ENCODE data around the gene PECR. TPM values are rescaled to one million over a fixed set of nuclear protein-coding genes. Genes with fewer than 3 reads are reported as not detected.

The PECR gene
- total and polyA plus RNA-seq, 9 donors = 7.0 to 15.0 (median 11.5) TPM

DNA sequence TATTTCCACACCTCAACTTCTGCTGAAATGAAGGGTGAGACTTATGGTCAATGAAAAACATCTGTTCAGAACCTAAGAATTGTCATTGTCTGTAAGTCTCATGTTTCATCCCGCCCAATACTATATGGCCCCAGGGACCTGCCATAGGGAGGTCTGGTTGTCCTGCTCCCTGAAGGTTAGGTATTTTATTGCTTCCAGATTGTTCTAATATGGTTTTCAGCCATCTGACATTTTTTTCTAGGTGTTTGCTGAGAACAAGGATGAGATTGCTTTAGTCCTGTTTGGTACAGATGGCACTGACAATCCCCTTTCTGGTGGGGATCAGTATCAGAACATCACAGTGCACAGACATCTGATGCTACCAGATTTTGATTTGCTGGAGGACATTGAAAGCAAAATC, 34.8 kb upstream of the PECR start:
- no peaks in the 10 kb centered on the region for H3K27me3 ChIP-seq
- no peak overlapping the region for H3K4me3 ChIP-seq
- no peak for DNase-seq
- H3K27ac ChIP-seq = no peak overlapping the region
- no peak for TF ChIP-seq EP300 (IDR thresholded peaks at IDR 0.05)
- intact Hi-C loops (cut with DNase I) = no loop called here
- WGBS, 3 donors = 97 to 100% (median 100%) methylated on average over 1 of the region's 1 CpG
- H3K4me1 ChIP-seq (ENCODE audit: insufficient read depth) = no peaks in the 10 kb centered on the region
- H3K9me3 ChIP-seq = no peaks in the 10 kb centered on the region
- no peaks in the 10 kb centered on the region for H3K36me3 ChIP-seq

DNA sequence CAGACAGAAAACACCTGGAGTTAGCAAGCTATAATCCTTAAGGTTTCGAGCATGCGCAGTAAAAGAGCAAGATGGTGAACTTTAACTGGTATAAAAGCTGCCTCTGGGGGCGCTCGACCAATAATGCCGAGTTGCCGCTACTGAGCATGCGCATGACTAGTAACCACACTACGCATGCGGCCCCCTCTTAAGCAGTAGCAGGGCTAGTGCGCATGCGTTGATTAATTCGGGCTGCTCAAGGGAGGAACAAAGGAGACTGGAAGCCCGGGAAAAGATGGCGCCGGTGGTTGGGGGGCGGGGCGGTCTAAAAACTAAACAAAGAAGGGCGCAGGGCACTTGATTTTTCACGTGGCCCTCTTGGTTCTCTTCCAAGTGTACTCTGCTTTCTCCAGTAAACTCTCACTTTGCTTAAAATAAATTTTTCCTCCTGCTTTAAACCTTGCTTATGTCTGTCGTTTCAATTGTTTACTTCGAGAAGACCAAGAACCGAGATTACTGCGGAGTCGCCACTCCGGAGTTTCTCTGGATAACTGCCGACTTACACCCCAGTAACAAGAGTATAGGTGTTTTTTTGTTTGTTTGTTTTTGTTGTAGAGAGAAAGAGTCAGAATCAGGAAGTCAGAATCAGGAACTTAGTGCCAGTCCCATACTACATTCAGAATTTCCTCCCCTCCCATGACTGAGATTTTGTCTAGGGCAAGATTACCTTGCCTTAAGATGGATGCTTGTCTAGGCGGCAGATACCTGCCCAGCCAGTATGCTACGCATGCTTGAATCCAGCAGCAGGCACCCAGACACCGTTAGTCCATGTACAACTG, 33.3 kb upstream of the PECR start:
- WGBS, 3 donors = 2 to 4% (median 4%) methylated on average over 29 of the region's 29 CpGs
- H3K4me3 ChIP-seq = peak overlapping the region; percentile 50
- peak; percentile 98 to 99 (median 98) for DNase-seq
- H3K27me3 ChIP-seq = no peaks in the 10 kb centered on the region
- TF ChIP-seq, protein P1, sequence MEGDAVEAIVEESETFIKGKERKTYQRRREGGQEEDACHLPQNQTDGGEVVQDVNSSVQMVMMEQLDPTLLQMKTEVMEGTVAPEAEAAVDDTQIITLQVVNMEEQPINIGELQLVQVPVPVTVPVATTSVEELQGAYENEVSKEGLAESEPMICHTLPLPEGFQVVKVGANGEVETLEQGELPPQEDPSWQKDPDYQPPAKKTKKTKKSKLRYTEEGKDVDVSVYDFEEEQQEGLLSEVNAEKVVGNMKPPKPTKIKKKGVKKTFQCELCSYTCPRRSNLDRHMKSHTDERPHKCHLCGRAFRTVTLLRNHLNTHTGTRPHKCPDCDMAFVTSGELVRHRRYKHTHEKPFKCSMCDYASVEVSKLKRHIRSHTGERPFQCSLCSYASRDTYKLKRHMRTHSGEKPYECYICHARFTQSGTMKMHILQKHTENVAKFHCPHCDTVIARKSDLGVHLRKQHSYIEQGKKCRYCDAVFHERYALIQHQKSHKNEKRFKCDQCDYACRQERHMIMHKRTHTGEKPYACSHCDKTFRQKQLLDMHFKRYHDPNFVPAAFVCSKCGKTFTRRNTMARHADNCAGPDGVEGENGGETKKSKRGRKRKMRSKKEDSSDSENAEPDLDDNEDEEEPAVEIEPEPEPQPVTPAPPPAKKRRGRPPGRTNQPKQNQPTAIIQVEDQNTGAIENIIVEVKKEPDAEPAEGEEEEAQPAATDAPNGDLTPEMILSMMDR (IDR thresholded peaks at IDR 0.05) = peak; percentile 87 to 95 (median 94)
- TF ChIP-seq EP300 (IDR thresholded peaks at IDR 0.05) (no peak), POLR2A (IDR thresholded peaks at IDR 0.05) (no peak)
- intact Hi-C loops (cut with DNase I) = no loop called here
- no peaks in the 10 kb centered on the region for H3K9me3 ChIP-seq
- peaks cover 2% of the 10 kb centered on the region for H3K4me1 ChIP-seq (ENCODE audit: insufficient read depth)
- no peaks in the 10 kb centered on the region for H3K36me3 ChIP-seq
- H3K27ac ChIP-seq = peak overlapping the region; percentile 59 to 71

DNA sequence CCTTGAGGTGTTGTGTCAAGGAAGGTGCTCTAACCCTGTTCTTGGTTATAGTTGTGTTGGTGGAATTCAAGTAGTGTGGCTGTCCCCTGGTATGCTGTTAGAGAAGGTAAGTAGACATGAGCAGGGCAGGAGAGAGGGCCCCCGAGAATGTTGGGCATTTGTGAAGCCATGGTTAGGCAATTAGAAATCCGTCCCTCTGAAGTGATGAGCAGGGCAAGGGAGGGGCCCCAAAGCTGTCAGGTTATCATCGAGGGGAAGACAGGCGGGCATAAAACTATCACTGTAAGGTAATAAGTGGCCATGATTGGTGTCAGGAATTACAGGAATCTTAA, 32.7 kb upstream of the PECR start:
- Histone ChIP-seq H3K9me3 (no peaks in the 10 kb centered on the region), H3K4me1 (ENCODE audit: insufficient read depth) (peaks cover 2% of the 10 kb centered on the region), H3K27me3 (no peaks in the 10 kb centered on the region), H3K27ac (no peak overlapping the region), H3K36me3 (no peaks in the 10 kb centered on the region), H3K4me3 (no peak overlapping the region)
- intact Hi-C loops (cut with DNase I) = no loop called here
- DNase-seq = peak in 1 of 5 donors; percentile 29
- WGBS, 3 donors = 30 to 32% (median 30%) methylated on average over 4 of the region's 4 CpGs
- no peak for TF ChIP-seq POLR2A (IDR thresholded peaks at IDR 0.05)
- no peak for TF ChIP-seq EP300 (IDR thresholded peaks at IDR 0.05)
- TF ChIP-seq, protein P1 (IDR thresholded peaks at IDR 0.05) = no peak

DNA sequence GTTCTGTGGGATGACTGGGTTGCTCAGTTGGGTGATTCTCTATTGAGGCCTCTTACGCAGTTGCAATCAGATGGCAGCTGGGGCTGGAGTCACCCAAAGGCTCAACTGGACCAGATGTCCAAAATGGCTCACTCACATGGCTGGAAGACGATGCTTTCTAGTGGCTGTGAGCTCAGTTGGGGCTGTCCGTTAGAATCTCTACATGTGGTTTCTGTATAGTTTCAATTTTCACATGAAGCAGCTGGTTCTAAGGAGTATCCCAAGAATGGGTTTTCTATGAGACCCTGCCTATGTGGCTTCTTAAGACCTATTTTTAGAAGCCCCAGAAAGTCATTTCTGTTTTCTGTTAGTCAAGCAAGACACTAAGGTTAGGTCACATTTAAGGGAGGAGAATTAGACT, 32.0 kb upstream of the PECR start:
- Histone ChIP-seq H3K4me3 (no peak overlapping the region), H3K4me1 (ENCODE audit: insufficient read depth) (peaks cover 2% of the 10 kb centered on the region), H3K36me3 (no peaks in the 10 kb centered on the region), H3K27me3 (no peaks in the 10 kb centered on the region), H3K9me3 (no peaks in the 10 kb centered on the region), H3K27ac (no peak overlapping the region)
- TF ChIP-seq, protein P1 (IDR thresholded peaks at IDR 0.05) = no peak
- TF ChIP-seq POLR2A (IDR thresholded peaks at IDR 0.05) (no peak), EP300 (IDR thresholded peaks at IDR 0.05) (no peak)
- intact Hi-C loops (cut with DNase I) = no loop called here
- WGBS, 3 donors = 83 to 84% (median 83%) methylated on average over 3 of the region's 3 CpGs
- no peak for DNase-seq

DNA sequence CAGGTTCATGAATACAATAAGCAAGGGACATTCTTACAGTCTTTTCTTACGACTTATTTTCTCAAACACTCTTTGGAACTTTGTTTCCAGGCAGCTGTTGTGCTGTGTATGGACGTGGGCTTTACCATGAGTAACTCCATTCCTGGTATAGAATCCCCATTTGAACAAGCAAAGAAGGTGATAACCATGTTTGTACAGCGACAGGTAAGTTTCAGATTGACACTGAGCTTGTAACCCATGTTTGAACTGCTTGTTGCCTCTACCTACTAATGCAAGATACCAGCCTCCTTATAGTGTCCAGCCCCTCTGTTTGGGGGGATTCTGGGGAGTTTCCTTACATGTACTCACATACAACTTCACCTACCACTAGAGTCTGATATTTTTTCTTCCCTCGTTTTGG, 31.3 kb upstream of the PECR start:
- H3K27me3 ChIP-seq = no peaks in the 10 kb centered on the region
- intact Hi-C loops (cut with DNase I) = no loop called here
- H3K9me3 ChIP-seq = no peaks in the 10 kb centered on the region
- H3K27ac ChIP-seq = no peak overlapping the region
- H3K4me1 ChIP-seq (ENCODE audit: insufficient read depth) = peaks cover 2% of the 10 kb centered on the region
- H3K36me3 ChIP-seq = no peaks in the 10 kb centered on the region
- H3K4me3 ChIP-seq = no peak overlapping the region
- TF ChIP-seq, protein P1 (IDR thresholded peaks at IDR 0.05) = no peak
- TF ChIP-seq POLR2A (IDR thresholded peaks at IDR 0.05) = no peak
- no peak for TF ChIP-seq EP300 (IDR thresholded peaks at IDR 0.05)
- 73 to 78% (median 73%) methylated on average over 4 of the region's 4 CpGs for WGBS, 3 donors
- no peak for DNase-seq
